Right lobe of liver (tissue), 6 donors: ENCODE measurements around the gene ASAH2. TPM values are rescaled to one million over a fixed set of nuclear protein-coding genes. Genes with fewer than 3 reads are reported as not detected.
"Not testable (repeated sequence)": the region's sequence is repeated elsewhere in the genome, so short reads cannot be mapped to it uniquely, and the experiment has no call there.

ENCODE experiments used
- ATAC-seq, 4 donors: fragments of 200-7000 bp; cut with Tn5 transposase; one replicate each; pipeline ENCODE4 v1.9.1; 2020; ENCODE audit warnings: mild to moderate bottlenecking in 4 of 4, moderate library complexity in 4 of 4
- DNase-seq, 3 donors: peaks; one replicate each; pipeline ENCODE4 v3.0.0-alpha.2; 2020
- H3K27ac ChIP-seq, 3 donors: fragments of 200-600 bp; one replicate each; pipeline ENCODE4 v1.8.0; 2022
- H3K27me3 ChIP-seq, 2 donors: fragments of 200-600 bp; one replicate each; pipeline ENCODE4 v1.8.0; 2022
- H3K36me3 ChIP-seq, 4 donors: fragments of 200-600 bp; sonication (generic) in 1 of 4; one replicate each; pipeline versions ENCODE4 v1.5.1 to v1.8.0; 2017 to 2022; ENCODE audit warnings: control low read depth in 1 of 4
- H3K4me1 ChIP-seq, 4 donors: fragments of 200-600 bp; sonication (generic) in 1 of 4; one replicate each; pipeline versions ENCODE4 v1.5.1 to v1.8.0; 2017 to 2022; ENCODE audit warnings: control low read depth in 1 of 4
- H3K4me3 ChIP-seq, 3 donors: fragments of 200-600 bp; one replicate each; pipeline ENCODE4 v1.8.0; 2022
- H3K9me3 ChIP-seq, 4 donors: fragments of 200-600 bp; sonication (generic) in 1 of 4; one replicate each; pipeline versions ENCODE4 v1.5.1 to v1.8.0; 2017 to 2022; ENCODE audit warnings: control low read depth in 1 of 4
- POLR2A ChIP-seq: fragments of 450-650 bp; IDR thresholded peaks from one replicate; pipeline ENCODE4 v1.6.1; 2017; ENCODE audit warnings: antibody characterized with exemption, mild to moderate bottlenecking
- WGBS: methylation state at CpG from one replicate; pipeline ENCODE4 v1.1.6; 2018; ENCODE audit warnings: low coverage, low lambda C conversion rate; ENCODE audit not compliant: insufficient coverage; ENCODE audit errors: missing lambda C conversion rate; 5-methylcytosine and 5-hydroxymethylcytosine counted together
- intact Hi-C, 2 donors: fragments of 100-400 bp; cut with DNase I; formaldehyde crosslinking; loops; one replicate each; pipeline versions ENCODE4 v1.11.2 to v1.14.1; 2022
- total RNA-seq, 6 experiments: library from RNA; depleted of rRNA in 2 of 6; stranded (reverse); fragments of >200 nt in 2 of 6; fragmentation: NEBNext Ultra II Directional in 3 of 6; extraction: Animal tissue kit (Norgen Biotek cat#: 25700) in 3 of 6; gene quantifications; one replicate each; pipeline versions ENCODE4 v1.1.0 to v1.2.4, GENCODE V29; 2016 to 2023
- TF ChIP-seq, protein P1 (sequence below), 4 donors: fragments of 200-600 bp in 3 of 4; fragments of 450-650 bp in 1 of 4; IDR thresholded peaks; one replicate each; pipeline versions ENCODE4 v1.5.1 to v1.8.0; 2016 to 2022; ENCODE audit warnings: antibody characterized with exemption in 4 of 4, mild to moderate bottlenecking in 2 of 4
- donor health status: DM: no; HTN: yes; CAD: no.
- donor health status: DM: no; HTN: no; CAD: no.
- donor health status: DM: no; HTN: no; CAD: no.
- donor health status: DM: no; HTN: yes; CAD: no.
- donor health status: DM: no; HTN: yes; CAD: no.

ASAH2 gene
- total RNA-seq, 6 experiments from 2014 or later: 1.0 to 6.4 (median 1.8) TPM

- H3K4me3 ChIP-seq: no peak overlapping the region
- 47% methylated on average over 4 of the region's 5 CpGs for WGBS
- peak in 2 of 3 donors; percentile 35 to 56 for DNase-seq
- TF ChIP-seq, protein P1, sequence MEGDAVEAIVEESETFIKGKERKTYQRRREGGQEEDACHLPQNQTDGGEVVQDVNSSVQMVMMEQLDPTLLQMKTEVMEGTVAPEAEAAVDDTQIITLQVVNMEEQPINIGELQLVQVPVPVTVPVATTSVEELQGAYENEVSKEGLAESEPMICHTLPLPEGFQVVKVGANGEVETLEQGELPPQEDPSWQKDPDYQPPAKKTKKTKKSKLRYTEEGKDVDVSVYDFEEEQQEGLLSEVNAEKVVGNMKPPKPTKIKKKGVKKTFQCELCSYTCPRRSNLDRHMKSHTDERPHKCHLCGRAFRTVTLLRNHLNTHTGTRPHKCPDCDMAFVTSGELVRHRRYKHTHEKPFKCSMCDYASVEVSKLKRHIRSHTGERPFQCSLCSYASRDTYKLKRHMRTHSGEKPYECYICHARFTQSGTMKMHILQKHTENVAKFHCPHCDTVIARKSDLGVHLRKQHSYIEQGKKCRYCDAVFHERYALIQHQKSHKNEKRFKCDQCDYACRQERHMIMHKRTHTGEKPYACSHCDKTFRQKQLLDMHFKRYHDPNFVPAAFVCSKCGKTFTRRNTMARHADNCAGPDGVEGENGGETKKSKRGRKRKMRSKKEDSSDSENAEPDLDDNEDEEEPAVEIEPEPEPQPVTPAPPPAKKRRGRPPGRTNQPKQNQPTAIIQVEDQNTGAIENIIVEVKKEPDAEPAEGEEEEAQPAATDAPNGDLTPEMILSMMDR (IDR thresholded peaks at IDR 0.05): no peak
- no peak for TF ChIP-seq POLR2A
- H3K27me3 ChIP-seq: no peaks in the 10 kb centered on the region
- H3K36me3 ChIP-seq: no peaks in the 10 kb centered on the region
- peaks cover 0 to 16% (median 2%) of the 10 kb centered on the region in 4 donors for H3K4me1 ChIP-seq
- no peaks in the 10 kb centered on the region for H3K9me3 ChIP-seq
- peak overlapping the region in 1 of 3 donors; percentile 24 for H3K27ac ChIP-seq
- peak; percentile 66 to 88 (median 80) for ATAC-seq
- intact Hi-C loops: no loop called here
These were observed 28.2 kb upstream of the ASAH2 start for GRCh38 chr10:50279489-50279888.

DNA sequence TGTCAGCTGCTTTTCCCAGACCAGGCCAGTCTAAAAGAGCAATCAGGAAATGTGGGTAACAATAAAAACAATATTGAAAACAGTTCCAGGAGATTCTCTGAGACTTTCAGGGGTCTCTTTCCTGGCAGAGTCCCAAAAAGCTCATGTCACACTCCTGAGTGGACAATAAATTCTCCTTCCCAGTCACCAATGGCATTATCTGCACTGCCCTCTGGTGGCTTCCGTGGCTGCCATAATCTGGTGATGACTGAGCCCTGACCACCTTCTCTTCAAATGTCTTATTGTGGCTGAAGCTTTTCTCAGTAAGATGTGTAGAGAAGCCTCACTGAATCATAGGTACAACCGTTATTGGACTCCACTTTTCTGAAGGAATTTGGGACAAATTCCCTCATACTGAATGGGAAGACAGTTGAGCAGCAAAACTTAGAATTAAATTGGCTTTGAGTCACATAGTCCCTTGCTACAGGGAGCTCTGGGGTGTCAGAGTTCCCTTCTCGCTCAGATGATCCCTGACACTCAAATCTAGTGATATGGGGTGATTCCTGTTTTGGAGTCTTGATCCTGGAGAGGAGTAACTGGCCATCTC lies 24.4 kb upstream of the ASAH2 start:
- 11% methylated on average over 2 of the region's 3 CpGs for WGBS
- H3K4me3 ChIP-seq: no peak overlapping the region

DNA sequence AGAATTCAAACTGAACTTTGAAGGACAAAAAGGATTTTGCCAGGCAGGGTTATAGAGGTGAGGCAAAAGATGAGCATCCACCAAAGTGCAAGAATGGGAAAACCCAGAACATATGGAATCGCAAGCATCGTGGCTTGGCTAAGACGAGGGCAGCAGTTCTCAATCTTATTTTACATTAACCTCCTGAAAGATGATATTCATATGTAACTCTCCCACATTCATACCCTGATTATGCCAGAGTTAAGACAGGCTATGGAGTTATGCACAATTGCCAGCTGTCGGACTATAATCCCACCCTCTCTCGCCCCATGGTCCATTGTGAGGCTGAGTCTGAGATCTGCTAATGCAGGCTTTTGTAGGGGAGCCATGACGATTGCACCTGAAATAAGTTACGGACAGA lies 21.2 kb upstream of the ASAH2 start:
- no peak for DNase-seq
- Histone ChIP-seq H3K9me3 (no peaks in the 10 kb centered on the region), H3K27me3 (no peaks in the 10 kb centered on the region), H3K27ac (no peak overlapping the region), H3K4me3 (no peak overlapping the region), H3K36me3 (no peaks in the 10 kb centered on the region), H3K4me1 (no peaks in the 10 kb centered on the region)
- no peak for TF ChIP-seq POLR2A
- TF ChIP-seq, protein P1 (IDR thresholded peaks at IDR 0.05): no peak
- 87% methylated on average over 7 of the region's 7 CpGs for WGBS
- ATAC-seq: no peak
- intact Hi-C loops: no loop called here

More for the DNA sequence above, 24.4 kb upstream of the ASAH2 start:
- no peaks in the 10 kb centered on the region for H3K27me3 ChIP-seq
- peak; percentile 76 to 81 (median 80) for ATAC-seq
- H3K4me1 ChIP-seq: peaks cover 0 to 16% (median 2%) of the 10 kb centered on the region in 4 donors
- no peaks in the 10 kb centered on the region for H3K36me3 ChIP-seq
- no peak overlapping the region for H3K27ac ChIP-seq
- intact Hi-C loops: no loop called here
- TF ChIP-seq POLR2A: no peak
- TF ChIP-seq, protein P1 (IDR thresholded peaks at IDR 0.05): peak; percentile 52 to 83 (median 68)
- peak; percentile 57 to 58 (median 57) for DNase-seq
- H3K9me3 ChIP-seq: no peaks in the 10 kb centered on the region

DNA sequence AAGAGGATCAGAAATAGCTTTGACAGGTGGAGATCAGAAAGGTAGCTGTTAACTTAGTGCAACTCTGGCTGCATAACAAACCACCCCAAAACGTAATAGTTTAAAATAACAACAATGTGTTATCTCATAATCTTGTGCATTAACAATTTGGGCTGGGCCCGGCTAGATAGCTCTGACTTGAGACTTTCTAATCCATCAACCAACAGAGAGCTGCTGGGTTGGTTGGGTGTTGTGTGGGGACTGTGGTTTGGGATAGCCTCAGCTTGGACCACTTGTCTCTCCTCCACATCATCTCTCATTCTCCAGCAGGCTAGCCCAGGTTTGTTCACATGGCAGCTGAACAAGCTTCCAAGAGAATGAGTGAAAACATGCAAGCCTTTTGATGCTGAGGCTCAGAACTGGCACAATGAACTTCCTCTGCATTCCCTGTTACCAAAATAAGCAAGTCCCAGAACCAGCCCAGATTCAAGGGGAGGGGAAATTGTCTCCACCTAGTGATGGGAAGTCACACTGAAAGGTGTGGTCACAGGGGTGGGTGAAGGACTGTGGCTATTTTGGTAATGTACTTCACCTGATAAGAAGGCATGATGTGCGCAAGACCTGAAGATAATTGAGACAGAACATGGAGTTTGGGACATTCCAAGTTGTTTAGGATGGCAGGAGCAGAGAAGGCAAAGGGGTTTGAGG lies 20.4 kb upstream of the ASAH2 start:
- DNase-seq: no peak
- no peak overlapping the region for H3K27ac ChIP-seq
- ATAC-seq: no peak
- H3K4me3 ChIP-seq: no peak overlapping the region
- no peaks in the 10 kb centered on the region for H3K36me3 ChIP-seq
- WGBS: 51% methylated on average over 2 of the region's 3 CpGs
- H3K4me1 ChIP-seq: no peaks in the 10 kb centered on the region
- no peaks in the 10 kb centered on the region for H3K9me3 ChIP-seq
- intact Hi-C loops: no loop called here
- H3K27me3 ChIP-seq: no peaks in the 10 kb centered on the region
- TF ChIP-seq POLR2A: no peak
- TF ChIP-seq, protein P1 (IDR thresholded peaks at IDR 0.05): no peak

DNA sequence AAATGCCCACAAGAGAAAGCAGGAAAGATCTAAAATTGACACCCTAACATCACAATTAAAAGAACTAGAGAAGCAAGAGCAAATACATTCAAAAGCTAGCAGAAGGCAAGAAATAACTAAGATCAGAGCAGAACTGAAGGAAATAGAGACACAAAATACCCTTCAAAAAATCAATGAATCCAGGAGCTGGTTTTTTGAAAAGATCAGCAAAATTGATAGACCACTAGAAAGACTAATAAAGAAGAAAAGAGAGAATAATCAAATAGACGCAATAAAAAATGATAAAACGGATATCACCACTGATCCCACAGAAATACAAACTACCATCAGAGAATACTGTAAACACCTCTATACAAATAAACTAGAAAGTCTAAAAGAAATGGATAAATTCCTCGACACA lies 16.6 kb upstream of the ASAH2 start:
- H3K9me3 ChIP-seq, ATAC-seq, H3K36me3 ChIP-seq, H3K4me3 ChIP-seq, H3K27me3 ChIP-seq, H3K27ac ChIP-seq, H3K4me1 ChIP-seq, DNase-seq, intact Hi-C loops: not testable (repeated sequence)
- WGBS: 85% methylated on average over 2 of the region's 3 CpGs

DNA sequence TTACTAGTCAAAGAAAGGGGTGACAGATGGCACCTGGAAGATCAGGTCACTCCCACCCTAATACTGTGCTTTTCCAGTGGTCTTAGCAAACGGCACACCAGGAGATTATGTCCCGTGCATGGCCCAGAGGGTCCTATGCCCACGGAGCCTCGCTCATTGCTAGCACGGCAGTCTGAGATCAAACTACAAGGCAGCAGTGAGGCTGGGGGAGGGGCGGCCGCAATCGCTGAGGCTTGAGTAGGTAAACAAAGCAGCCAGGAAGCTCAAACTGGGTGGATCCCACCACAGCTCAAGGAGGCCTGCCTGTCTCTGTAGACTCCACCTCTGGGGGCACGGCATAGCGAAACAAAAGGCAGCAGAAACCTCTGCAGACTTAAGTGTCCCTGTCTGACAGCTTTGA lies 11.3 kb upstream of the ASAH2 start:
- DNase-seq, H3K9me3 ChIP-seq, H3K27me3 ChIP-seq, ATAC-seq, H3K36me3 ChIP-seq, H3K27ac ChIP-seq, H3K4me1 ChIP-seq, intact Hi-C loops, H3K4me3 ChIP-seq: not testable (repeated sequence)
- 60% methylated on average over 2 of the region's 10 CpGs for WGBS
